SK-N-MC (cell line): Measurements from ENCODE around the gene FSCN2.

Experiments
- EZH2 ChIP-seq: fragments of 200-600 bp; sonication (generic); IDR thresholded peaks from one replicate; pipeline ENCODE4 v1.6.1; 2017; ENCODE audit warnings: antibody characterized with exemption
- FOXP2 ChIP-seq: optimal IDR thresholded peaks from 2 replicates; pipeline ENCODE3; 2011; ENCODE audit warnings: mild to moderate bottlenecking, moderate library complexity; ENCODE audit not compliant: insufficient read depth; ENCODE audit errors: extremely low read length, control extremely low read depth
- POLR2AphosphoS5 ChIP-seq: IDR thresholded peaks from 2 replicates; pipeline ENCODE4 v1.6.1; 2012; ENCODE audit warnings: mild to moderate bottlenecking, low read depth, low read length, borderline replicate concordance

GRCh38 chr17:81513372-81513752 lies 14.8 kb upstream of the FSCN2 start:
- TF ChIP-seq EZH2 (no peak), POLR2AphosphoS5 (no peak), FOXP2 (no peak)
